Mucosa of stomach (tissue), 1 donor: Measurements from ENCODE around the gene RFK.

Experiments
- H3K27me3 ChIP-seq: one replicate; pipeline ENCODE4 v1.7.0; 2013; ENCODE audit warnings: mild to moderate bottlenecking, low read length; ENCODE audit not compliant: control insufficient read depth, insufficient read depth
- H3K36me3 ChIP-seq: one replicate; pipeline ENCODE4 v1.7.0; 2013; ENCODE audit warnings: low read length; ENCODE audit not compliant: control insufficient read depth, insufficient read depth
- H3K4me1 ChIP-seq: one replicate; pipeline ENCODE4 v1.7.0; 2013; ENCODE audit warnings: mild to moderate bottlenecking, low read length; ENCODE audit not compliant: control insufficient read depth, insufficient read depth
- H3K4me3 ChIP-seq: one replicate; pipeline ENCODE4 v1.7.0; 2013; ENCODE audit warnings: low read length
- H3K9ac ChIP-seq: one replicate; pipeline ENCODE4 v1.7.0; 2013; ENCODE audit warnings: mild to moderate bottlenecking, low read length, moderate library complexity
- H3K9me3 ChIP-seq: one replicate; pipeline ENCODE4 v1.7.0; 2013; ENCODE audit warnings: mild to moderate bottlenecking, low read length, moderate library complexity; ENCODE audit not compliant: control insufficient read depth
- donor health status: Pancreatic carcinoma.

The RFK gene

GRCh38 chr9:76377791-76378190, 16.4 kb downstream of the RFK start:
- peaks cover 42% of the 10 kb centered on the region for H3K4me1 ChIP-seq
- no peak overlapping the region for H3K4me3 ChIP-seq
- H3K27me3 ChIP-seq, result no peaks in the 10 kb centered on the region
- no peaks in the 10 kb centered on the region for H3K9me3 ChIP-seq
- no peaks in the 10 kb centered on the region for H3K36me3 ChIP-seq
- H3K9ac ChIP-seq, result no peak overlapping the region

DNA sequence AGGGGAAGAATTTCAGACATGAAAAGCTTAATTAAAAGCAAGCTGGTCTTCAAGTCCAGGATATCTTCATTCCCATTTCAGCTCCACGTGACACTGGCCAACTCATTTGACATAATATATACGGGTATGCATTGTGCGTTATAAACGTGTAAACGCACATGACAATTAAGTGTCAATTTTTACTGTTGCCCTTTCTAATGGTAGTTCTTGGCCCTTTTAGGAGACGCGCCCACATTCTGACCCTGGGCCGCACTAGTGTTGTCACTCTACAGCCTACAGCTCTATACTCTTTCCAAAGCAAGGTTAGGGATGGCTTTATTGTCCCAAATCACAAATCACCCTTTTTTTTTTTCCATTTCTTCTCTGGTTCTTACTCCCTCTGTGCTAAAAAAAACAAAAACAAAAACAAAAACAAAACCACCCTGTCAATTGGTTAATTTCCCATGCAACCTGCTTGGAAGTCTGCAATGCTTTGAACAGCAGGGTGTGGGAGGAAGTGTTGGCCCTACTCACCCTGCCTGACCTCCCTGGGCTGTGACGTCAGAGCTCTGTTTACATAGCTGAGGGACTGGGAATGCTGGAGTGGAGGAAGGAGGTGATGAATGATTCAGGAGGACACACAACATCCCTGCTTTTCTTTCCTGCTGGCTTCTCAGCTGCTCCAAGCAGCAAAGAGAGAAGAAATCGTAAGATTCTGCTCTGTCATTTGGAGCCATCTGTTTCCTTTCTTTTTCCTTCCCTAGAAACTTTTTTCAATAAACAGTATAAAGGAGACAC, 19.3 kb downstream of the RFK start:
- peaks cover 59% of the 10 kb centered on the region for H3K4me1 ChIP-seq
- H3K4me3 ChIP-seq, result no peak overlapping the region
- H3K27me3 ChIP-seq, result no peaks in the 10 kb centered on the region
- H3K9ac ChIP-seq, result no peak overlapping the region
- no peaks in the 10 kb centered on the region for H3K36me3 ChIP-seq
- no peaks in the 10 kb centered on the region for H3K9me3 ChIP-seq

GRCh38 chr9:76373784-76374474, 20.3 kb downstream of the RFK start:
- H3K36me3 ChIP-seq, result no peaks in the 10 kb centered on the region
- H3K9ac ChIP-seq, result no peak overlapping the region
- peaks cover 59% of the 10 kb centered on the region for H3K4me1 ChIP-seq

DNA sequence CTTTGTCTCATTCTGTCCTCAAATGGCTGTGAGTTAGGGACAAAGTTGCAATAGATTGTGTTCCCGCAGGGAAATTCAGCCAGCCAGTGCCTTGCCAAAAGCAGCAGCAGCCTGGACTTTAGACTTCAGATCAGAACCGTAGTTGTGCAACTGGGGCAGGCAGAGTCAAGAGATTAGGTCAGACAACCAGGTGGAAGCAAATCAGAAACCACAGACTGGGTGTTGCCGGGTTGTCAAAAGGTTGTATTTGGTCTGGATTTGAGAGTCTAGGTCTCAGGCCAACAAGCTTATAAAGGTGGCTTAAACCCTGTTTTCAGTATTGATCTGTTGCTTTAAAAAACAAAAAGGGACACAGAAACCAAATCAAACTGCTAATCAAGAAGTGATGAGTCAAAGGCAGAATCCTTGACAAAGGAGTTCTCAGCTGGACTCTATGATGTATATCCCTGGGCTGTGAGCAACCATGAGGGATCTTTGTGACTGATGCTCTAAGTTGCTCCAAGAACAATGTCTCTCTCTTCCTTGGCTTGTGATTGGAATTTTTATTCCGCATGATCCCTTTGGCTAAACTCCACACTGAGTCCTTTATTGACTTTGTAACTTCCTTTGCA, 20.9 kb downstream of the RFK start:
- H3K36me3 ChIP-seq, result no peaks in the 10 kb centered on the region
- H3K4me1 ChIP-seq, result peaks cover 59% of the 10 kb centered on the region
- H3K9ac ChIP-seq, result no peak overlapping the region
- H3K27me3 ChIP-seq, result no peaks in the 10 kb centered on the region
- H3K4me3 ChIP-seq, result no peak overlapping the region
- no peaks in the 10 kb centered on the region for H3K9me3 ChIP-seq

More at GRCh38 chr9:76373784-76374474, 20.3 kb downstream of the RFK start:
- Histone ChIP-seq H3K9me3 (no peaks in the 10 kb centered on the region), H3K4me3 (no peak overlapping the region), H3K27me3 (no peaks in the 10 kb centered on the region)

DNA sequence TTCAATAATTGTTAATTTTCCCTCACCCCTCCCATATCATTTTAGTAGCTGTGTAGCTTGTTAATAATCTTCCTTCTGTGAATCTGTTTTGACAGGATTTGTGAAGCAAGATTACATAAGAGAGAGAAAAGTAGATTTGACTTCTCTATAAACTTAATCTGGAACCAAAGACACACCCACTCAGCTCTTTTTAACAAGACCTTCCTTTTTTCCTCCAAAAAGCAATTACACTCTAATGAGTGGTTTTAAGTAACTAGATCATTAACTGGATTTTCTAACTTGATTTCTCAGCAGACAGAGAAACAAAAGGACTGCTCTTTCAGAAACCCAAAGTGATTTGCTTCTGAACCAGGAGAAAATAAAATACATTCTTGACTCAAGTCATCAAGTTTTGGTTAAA, 21.9 kb downstream of the RFK start:
- Histone ChIP-seq H3K9me3 (no peaks in the 10 kb centered on the region), H3K36me3 (no peaks in the 10 kb centered on the region), H3K27me3 (no peaks in the 10 kb centered on the region), H3K4me3 (no peak overlapping the region), H3K4me1 (peaks cover 59% of the 10 kb centered on the region), H3K9ac (no peak overlapping the region)

DNA sequence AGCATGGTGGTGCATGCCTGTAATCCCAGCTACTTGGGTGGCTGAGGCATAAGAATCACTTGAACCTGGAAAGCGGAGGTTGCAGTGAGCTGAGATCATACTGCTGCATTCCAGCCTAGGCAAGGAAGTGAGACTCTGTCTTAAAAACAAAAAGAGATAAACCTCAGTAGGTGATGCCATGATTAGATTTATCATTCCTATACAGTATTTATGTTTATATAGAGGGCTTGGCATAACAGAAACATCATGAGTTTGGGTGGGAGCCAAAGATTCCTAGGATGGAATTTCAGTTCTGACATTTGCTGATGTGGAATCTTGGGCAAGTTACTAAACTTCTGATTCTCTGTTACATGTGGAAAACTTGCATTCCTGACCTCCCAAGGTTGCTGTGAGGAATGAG, 22.3 kb downstream of the RFK start:
- no peaks in the 10 kb centered on the region for H3K36me3 ChIP-seq
- no peaks in the 10 kb centered on the region for H3K27me3 ChIP-seq
- H3K4me1 ChIP-seq, result peaks cover 59% of the 10 kb centered on the region
- H3K9ac ChIP-seq, result no peak overlapping the region
- H3K9me3 ChIP-seq, result no peaks in the 10 kb centered on the region
- H3K4me3 ChIP-seq, result no peak overlapping the region

- Histone ChIP-seq H3K9ac (no peak overlapping the region), H3K4me1 (peaks cover 63% of the 10 kb centered on the region), H3K27me3 (no peaks in the 10 kb centered on the region), H3K4me3 (no peak overlapping the region), H3K9me3 (no peaks in the 10 kb centered on the region), H3K36me3 (no peaks in the 10 kb centered on the region)
Measured at GRCh38 chr9:76370396-76371023, 23.7 kb downstream of the RFK start.

DNA sequence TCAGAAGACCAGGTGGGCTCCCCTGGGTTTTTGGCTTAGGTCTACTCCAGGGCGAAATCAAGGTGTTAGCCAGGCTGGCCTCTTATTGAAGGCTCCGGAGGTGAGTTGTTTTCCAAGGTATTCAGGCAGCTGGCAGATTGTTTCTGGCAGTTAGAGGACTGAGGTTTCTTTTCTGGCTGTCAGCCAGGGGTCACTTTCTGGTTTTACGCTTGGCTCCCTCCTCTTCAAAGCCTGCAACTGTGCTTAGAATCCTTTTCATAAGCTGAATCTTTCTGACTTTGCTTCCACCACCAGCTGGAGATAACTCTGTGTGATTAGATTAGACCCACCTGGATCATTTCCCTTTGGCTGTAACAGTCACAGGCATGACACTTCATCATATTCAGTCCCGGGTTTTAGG, 24.6 kb downstream of the RFK start:
- Histone ChIP-seq H3K4me3 (no peak overlapping the region), H3K4me1 (peaks cover 63% of the 10 kb centered on the region), H3K27me3 (no peaks in the 10 kb centered on the region), H3K36me3 (no peaks in the 10 kb centered on the region), H3K9me3 (no peaks in the 10 kb centered on the region), H3K9ac (no peak overlapping the region)

DNA sequence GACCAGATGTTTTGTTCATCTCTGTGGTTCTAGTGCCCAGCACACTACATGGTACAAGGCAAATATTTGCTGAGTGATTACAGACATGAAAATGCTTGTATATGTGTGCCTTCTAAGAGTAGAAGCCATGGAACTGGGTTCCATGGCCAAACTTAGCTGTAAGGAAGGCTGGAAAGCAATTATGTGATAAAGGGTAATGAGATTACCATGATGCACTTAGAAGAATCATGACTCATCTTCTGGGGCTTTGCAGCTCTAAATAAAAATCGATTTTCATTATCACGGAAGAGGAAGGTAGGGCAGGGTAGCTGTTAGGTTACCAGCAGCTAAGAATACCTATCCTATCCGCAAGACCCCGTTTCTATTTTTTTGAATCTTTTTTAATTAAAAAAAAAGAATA, 28.0 kb downstream of the RFK start:
- H3K9ac ChIP-seq, result no peak overlapping the region
- H3K27me3 ChIP-seq, result no peaks in the 10 kb centered on the region
- peaks cover 38% of the 10 kb centered on the region for H3K4me1 ChIP-seq
- no peaks in the 10 kb centered on the region for H3K36me3 ChIP-seq
- H3K9me3 ChIP-seq, result no peaks in the 10 kb centered on the region
- no peak overlapping the region for H3K4me3 ChIP-seq

DNA sequence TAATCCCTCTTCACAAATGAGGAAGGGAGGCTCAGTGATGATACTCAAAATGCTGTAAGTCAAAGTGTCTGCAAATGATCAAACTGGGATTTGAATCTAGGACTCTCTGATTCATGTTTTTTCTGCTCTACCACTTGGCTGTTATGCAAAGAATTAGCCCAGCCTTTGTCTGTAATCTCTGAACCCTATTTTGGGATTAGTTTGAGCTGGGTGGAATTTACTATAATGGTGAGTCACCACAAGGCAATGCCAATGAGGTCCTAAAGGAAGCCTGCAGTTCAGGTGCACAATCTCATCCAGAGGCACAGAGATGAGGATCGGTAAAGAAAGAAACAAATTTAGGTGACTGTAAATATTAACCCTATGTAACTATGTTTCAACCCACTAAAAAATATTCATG, 29.2 kb downstream of the RFK start:
- Histone ChIP-seq H3K4me3 (no peak overlapping the region), H3K36me3 (no peaks in the 10 kb centered on the region), H3K9ac (no peak overlapping the region), H3K4me1 (peaks cover 29% of the 10 kb centered on the region), H3K27me3 (no peaks in the 10 kb centered on the region), H3K9me3 (no peaks in the 10 kb centered on the region)

GRCh38 chr9:76363032-76363395, 31.2 kb downstream of the RFK start:
- Histone ChIP-seq H3K9ac (no peak overlapping the region), H3K36me3 (no peaks in the 10 kb centered on the region), H3K9me3 (no peaks in the 10 kb centered on the region), H3K4me1 (peaks cover 22% of the 10 kb centered on the region), H3K4me3 (no peak overlapping the region), H3K27me3 (no peaks in the 10 kb centered on the region)
